Hematopoietic multipotent progenitor cell treated with erythropoietin and hydrocortisone succinate and interleukin-3 and kit ligand, for 4 days (in vitro differentiated cells): ENCODE measurements around the gene MUC5B.

Experiments used
- DNase-seq: peaks from one replicate; pipeline ENCODE4 v3.0.0-alpha.2; 2015

MUC5B gene

GRCh38 chr11:1223346-1224110, 662 bp downstream of the MUC5B start:
- no peak for DNase-seq

- no peak for DNase-seq
Measured at GRCh38 chr11:1224111-1224490, 1.2 kb downstream of the MUC5B start.

GRCh38 chr11:1224491-1225385, 1.9 kb downstream of the MUC5B start:
- no peak for DNase-seq

GRCh38 chr11:1225386-1226225, 2.7 kb downstream of the MUC5B start:
- no peak for DNase-seq

- no peak for DNase-seq
Measured at GRCh38 chr11:1226226-1226985, 3.5 kb downstream of the MUC5B start.

- DNase-seq = no peak
Measured at GRCh38 chr11:1226986-1227550, 4.2 kb downstream of the MUC5B start.

- no peak for DNase-seq
Measured at GRCh38 chr11:1227551-1228100, 4.8 kb downstream of the MUC5B start.

GRCh38 chr11:1228101-1228821, 5.4 kb downstream of the MUC5B start:
- DNase-seq = no peak

GRCh38 chr11:1228921-1229451, 6.1 kb downstream of the MUC5B start:
- no peak for DNase-seq

GRCh38 chr11:1229471-1230120, 6.7 kb downstream of the MUC5B start:
- no peak for DNase-seq

- DNase-seq = no peak
Measured at GRCh38 chr11:1230121-1230455, 7.2 kb downstream of the MUC5B start.

GRCh38 chr11:1230456-1231395, 7.9 kb downstream of the MUC5B start:
- DNase-seq = no peak

- no peak for DNase-seq
Measured at GRCh38 chr11:1231396-1232020, 8.6 kb downstream of the MUC5B start.

GRCh38 chr11:1232021-1232882, 9.4 kb downstream of the MUC5B start:
- no peak for DNase-seq

- DNase-seq = no peak
Measured at GRCh38 chr11:1232883-1233321, 10.0 kb downstream of the MUC5B start.

GRCh38 chr11:1233351-1234053, 10.6 kb downstream of the MUC5B start:
- DNase-seq = no peak
